ENCODE measurements around the gene C4orf50. TPM values are rescaled to one million over a fixed set of nuclear protein-coding genes. Genes with fewer than 3 reads are reported as not detected.

C4orf50 gene
- total RNA-seq, 1 donor from 2014 or later: 0.16 TPM

DNA sequence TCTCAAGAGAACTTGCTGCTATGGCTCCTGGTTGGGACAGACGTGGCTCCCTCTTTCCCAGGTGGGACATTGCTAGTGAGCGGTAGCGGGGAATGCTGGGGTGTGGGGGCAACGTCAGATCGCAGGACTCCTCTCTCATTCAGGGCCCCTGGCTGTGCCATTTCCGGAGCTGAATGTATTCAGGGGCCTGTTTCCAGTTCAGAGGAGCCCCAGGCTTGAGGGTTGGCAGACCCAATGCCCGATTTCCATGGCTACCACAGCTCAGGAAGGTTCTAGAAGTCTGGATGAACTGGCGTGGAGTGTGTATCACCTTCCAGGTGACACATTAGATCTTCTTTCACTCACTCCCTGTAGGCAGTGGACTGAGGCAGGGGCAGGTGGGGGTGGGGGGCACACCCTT, 99.2 kb downstream of the C4orf50 start:
- H3K79me2 ChIP-seq (ENCODE audit: insufficient read depth, low read length): no peaks in the 10 kb centered on the region
- H3K36me3 ChIP-seq (ENCODE audit: insufficient read depth, low read length): no peaks in the 10 kb centered on the region
- H3K4me3 ChIP-seq (ENCODE audit: insufficient read depth, low read depth, low read length): no peak overlapping the region
- no peak overlapping the region for H2AFZ ChIP-seq (ENCODE audit: low read depth, low read length)
- H4K20me1 ChIP-seq (ENCODE audit: insufficient read depth, low read length): no peaks in the 10 kb centered on the region
- H3K36me3 Mint-ChIP-seq (ENCODE audit: low read depth, unreplicated experiment): no peaks in the 10 kb centered on the region
- H3K4me2 ChIP-seq (ENCODE audit: low read length): no peak overlapping the region
- FAIRE-seq: no peak
- no peaks in the 10 kb centered on the region for H3K4me1 ChIP-seq (ENCODE audit: insufficient read depth, low read length)
- H3K27me3 Mint-ChIP-seq (ENCODE audit: low read depth, unreplicated experiment): peaks cover 58% of the 10 kb centered on the region
- H3K27ac ChIP-seq (ENCODE audit: low read depth, low read length): no peak overlapping the region
- TF ChIP-seq EZH2 (IDR thresholded peaks at IDR 0.05; ENCODE audit: insufficient read depth, low read length): no peak
- TF ChIP-seq, protein P1, sequence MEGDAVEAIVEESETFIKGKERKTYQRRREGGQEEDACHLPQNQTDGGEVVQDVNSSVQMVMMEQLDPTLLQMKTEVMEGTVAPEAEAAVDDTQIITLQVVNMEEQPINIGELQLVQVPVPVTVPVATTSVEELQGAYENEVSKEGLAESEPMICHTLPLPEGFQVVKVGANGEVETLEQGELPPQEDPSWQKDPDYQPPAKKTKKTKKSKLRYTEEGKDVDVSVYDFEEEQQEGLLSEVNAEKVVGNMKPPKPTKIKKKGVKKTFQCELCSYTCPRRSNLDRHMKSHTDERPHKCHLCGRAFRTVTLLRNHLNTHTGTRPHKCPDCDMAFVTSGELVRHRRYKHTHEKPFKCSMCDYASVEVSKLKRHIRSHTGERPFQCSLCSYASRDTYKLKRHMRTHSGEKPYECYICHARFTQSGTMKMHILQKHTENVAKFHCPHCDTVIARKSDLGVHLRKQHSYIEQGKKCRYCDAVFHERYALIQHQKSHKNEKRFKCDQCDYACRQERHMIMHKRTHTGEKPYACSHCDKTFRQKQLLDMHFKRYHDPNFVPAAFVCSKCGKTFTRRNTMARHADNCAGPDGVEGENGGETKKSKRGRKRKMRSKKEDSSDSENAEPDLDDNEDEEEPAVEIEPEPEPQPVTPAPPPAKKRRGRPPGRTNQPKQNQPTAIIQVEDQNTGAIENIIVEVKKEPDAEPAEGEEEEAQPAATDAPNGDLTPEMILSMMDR (IDR thresholded peaks at IDR 0.05; ENCODE audit: insufficient read depth, low read depth, low read length): no peak
- no peak overlapping the region for H3K27ac Mint-ChIP-seq (ENCODE audit: unreplicated experiment)
- H3K4me3 Mint-ChIP-seq (ENCODE audit: unreplicated experiment): no peak overlapping the region
- no peak overlapping the region for H3K9ac ChIP-seq (ENCODE audit: low read length)
- H3K9me3 Mint-ChIP-seq (ENCODE audit: unreplicated experiment): peaks cover 2% of the 10 kb centered on the region
- H3K27me3 ChIP-seq (ENCODE audit: insufficient read depth, low read length): peaks cover 8% of the 10 kb centered on the region
- H3K4me1 Mint-ChIP-seq (ENCODE audit: low read depth, unreplicated experiment): peaks cover 14% of the 10 kb centered on the region
- H3K9me3 ChIP-seq (ENCODE audit: insufficient read depth, low read depth, low read length): no peaks in the 10 kb centered on the region
- DNase-seq (ENCODE audit: low read depth): no peak

DNA sequence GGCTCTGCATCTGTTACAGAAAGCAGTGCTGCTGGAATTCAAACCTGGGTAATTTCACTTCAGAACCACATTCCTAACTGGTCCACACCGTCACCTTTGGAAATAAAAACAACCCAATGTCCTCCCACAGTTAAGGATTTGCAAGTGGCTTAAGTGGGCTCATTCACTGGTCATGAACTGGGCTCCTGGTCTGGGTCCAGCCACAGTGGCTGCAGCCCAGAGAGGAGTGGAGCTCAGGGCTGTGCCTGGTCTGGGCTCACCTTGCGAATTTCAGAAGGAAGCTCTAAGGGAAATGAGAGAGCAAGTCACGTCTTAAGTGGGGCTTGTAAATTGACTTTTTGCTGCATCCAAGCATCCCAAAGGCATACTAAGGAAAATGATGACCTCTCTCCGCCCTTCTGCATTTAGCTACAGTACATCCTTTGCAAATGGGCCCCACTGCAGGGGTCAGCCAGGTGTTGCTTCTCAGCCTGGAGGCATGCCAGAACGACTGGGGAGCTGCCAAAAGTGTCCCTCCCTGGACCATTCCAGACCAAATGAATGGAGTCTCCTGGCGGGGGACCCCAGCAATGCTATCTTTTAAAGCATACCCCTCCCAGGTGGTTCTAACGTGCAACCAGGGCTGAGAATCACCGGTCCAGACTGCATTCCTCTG, 99.8 kb downstream of the C4orf50 start:
- DNase-seq (ENCODE audit: low read depth): no peak
- Histone ChIP-seq H3K9me3 (ENCODE audit: insufficient read depth, low read depth, low read length) (no peaks in the 10 kb centered on the region), H3K4me1 (ENCODE audit: insufficient read depth, low read length) (no peaks in the 10 kb centered on the region), H2AFZ (ENCODE audit: low read depth, low read length) (no peak overlapping the region), H3K4me3 (ENCODE audit: insufficient read depth, low read depth, low read length) (no peak overlapping the region), H3K4me2 (ENCODE audit: low read length) (no peak overlapping the region), H3K36me3 (ENCODE audit: insufficient read depth, low read length) (no peaks in the 10 kb centered on the region), H3K27ac (ENCODE audit: low read depth, low read length) (no peak overlapping the region), H3K79me2 (ENCODE audit: insufficient read depth, low read length) (no peaks in the 10 kb centered on the region), H4K20me1 (ENCODE audit: insufficient read depth, low read length) (no peaks in the 10 kb centered on the region), H3K9ac (ENCODE audit: low read length) (no peak overlapping the region), H3K27me3 (ENCODE audit: insufficient read depth, low read length) (peaks cover 8% of the 10 kb centered on the region)
- peaks cover 58% of the 10 kb centered on the region for H3K27me3 Mint-ChIP-seq (ENCODE audit: low read depth, unreplicated experiment)
- H3K27ac Mint-ChIP-seq (ENCODE audit: unreplicated experiment): no peak overlapping the region
- TF ChIP-seq, protein P1 (IDR thresholded peaks at IDR 0.05; ENCODE audit: insufficient read depth, low read depth, low read length): no peak
- TF ChIP-seq EZH2 (IDR thresholded peaks at IDR 0.05; ENCODE audit: insufficient read depth, low read length): no peak
- FAIRE-seq: no peak
- no peaks in the 10 kb centered on the region for H3K36me3 Mint-ChIP-seq (ENCODE audit: low read depth, unreplicated experiment)
- no peak overlapping the region for H3K4me3 Mint-ChIP-seq (ENCODE audit: unreplicated experiment)
- H3K4me1 Mint-ChIP-seq (ENCODE audit: low read depth, unreplicated experiment): peaks cover 9% of the 10 kb centered on the region
- H3K9me3 Mint-ChIP-seq (ENCODE audit: unreplicated experiment): peaks cover 2% of the 10 kb centered on the region

DNA sequence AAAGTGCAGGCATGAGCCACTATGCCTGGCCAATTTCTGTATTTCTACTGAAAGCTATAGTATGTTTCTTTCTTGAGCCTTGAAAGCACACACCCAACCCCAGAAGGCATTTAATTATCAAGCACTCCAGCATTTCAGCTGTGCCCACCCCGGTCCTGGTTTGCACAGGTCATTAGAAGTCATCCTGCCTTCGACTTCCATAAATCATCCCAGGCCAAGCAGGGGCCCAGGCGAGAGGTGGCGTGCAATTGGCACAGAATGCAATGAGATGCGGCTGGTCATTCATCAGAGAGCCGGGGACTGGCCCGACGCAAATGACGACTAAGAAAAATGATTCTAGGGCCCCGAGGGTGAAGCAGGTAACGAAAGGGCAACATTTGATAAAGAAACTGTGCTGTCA, 100.6 kb downstream of the C4orf50 start:
- Histone ChIP-seq H2AFZ (ENCODE audit: low read depth, low read length) (no peak overlapping the region), H3K36me3 (ENCODE audit: insufficient read depth, low read length) (no peaks in the 10 kb centered on the region), H3K27me3 (ENCODE audit: insufficient read depth, low read length) (peaks cover 4% of the 10 kb centered on the region), H4K20me1 (ENCODE audit: insufficient read depth, low read length) (no peaks in the 10 kb centered on the region), H3K4me3 (ENCODE audit: insufficient read depth, low read depth, low read length) (no peak overlapping the region), H3K9me3 (ENCODE audit: insufficient read depth, low read depth, low read length) (no peaks in the 10 kb centered on the region), H3K9ac (ENCODE audit: low read length) (no peak overlapping the region), H3K79me2 (ENCODE audit: insufficient read depth, low read length) (no peaks in the 10 kb centered on the region), H3K4me1 (ENCODE audit: insufficient read depth, low read length) (no peaks in the 10 kb centered on the region), H3K27ac (ENCODE audit: low read depth, low read length) (no peak overlapping the region), H3K4me2 (ENCODE audit: low read length) (no peak overlapping the region)
- Mint-ChIP-seq H3K36me3 (ENCODE audit: low read depth, unreplicated experiment) (no peaks in the 10 kb centered on the region), H3K4me3 (ENCODE audit: unreplicated experiment) (no peak overlapping the region), H3K9me3 (ENCODE audit: unreplicated experiment) (peaks cover 2% of the 10 kb centered on the region), H3K4me1 (ENCODE audit: low read depth, unreplicated experiment) (peaks cover 7% of the 10 kb centered on the region), H3K27ac (ENCODE audit: unreplicated experiment) (no peak overlapping the region), H3K27me3 (ENCODE audit: low read depth, unreplicated experiment) (peaks cover 50% of the 10 kb centered on the region)
- no peak for DNase-seq (ENCODE audit: low read depth)
- no peak for FAIRE-seq
- TF ChIP-seq, protein P1 (IDR thresholded peaks at IDR 0.05; ENCODE audit: insufficient read depth, low read depth, low read length): no peak
- TF ChIP-seq EZH2 (IDR thresholded peaks at IDR 0.05; ENCODE audit: insufficient read depth, low read length): no peak

Data from astrocyte (in vitro differentiated cells and primary cell).